Measurements from ENCODE around the gene MYH7B.

MYH7B gene

GRCh38 chr20:34977365-34978091 is 21.9 kb downstream of the MYH7B start:
- DNase-seq = no peak

GRCh38 chr20:34978092-34978744 is 22.6 kb downstream of the MYH7B start:
- no peak for DNase-seq

GRCh38 chr20:34979366-34980153 is 23.9 kb downstream of the MYH7B start:
- no peak for DNase-seq

GRCh38 chr20:34980543-34981233 is 25.0 kb downstream of the MYH7B start:
- DNase-seq = no peak

GRCh38 chr20:34982270-34983088 is 26.8 kb downstream of the MYH7B start:
- DNase-seq = no peak

- DNase-seq = no peak
Observed at GRCh38 chr20:34983089-34983820, 27.6 kb downstream of the MYH7B start.

GRCh38 chr20:34983995-34984735 is 28.5 kb downstream of the MYH7B start:
- DNase-seq = no peak

- no peak for DNase-seq
Observed at GRCh38 chr20:34984756-34985261, 29.1 kb downstream of the MYH7B start.

- DNase-seq = no peak
Observed at GRCh38 chr20:34985461-34986310, 30.0 kb downstream of the MYH7B start.

- DNase-seq = no peak
Observed at GRCh38 chr20:34986311-34987287, 30.9 kb downstream of the MYH7B start.

GRCh38 chr20:34987288-34988190 is 31.9 kb downstream of the MYH7B start:
- no peak for DNase-seq

- DNase-seq = no peak
Observed at GRCh38 chr20:34988191-34988540, 32.5 kb downstream of the MYH7B start.

GRCh38 chr20:34989118-34989517 is 33.5 kb downstream of the MYH7B start:
- no peak for DNase-seq

- no peak for DNase-seq
Observed at GRCh38 chr20:34989670-34990069, 34.0 kb downstream of the MYH7B start.

- DNase-seq = no peak
Observed at GRCh38 chr20:34990231-34990630, 34.6 kb downstream of the MYH7B start.

GRCh38 chr20:34990661-34991214 is 35.1 kb downstream of the MYH7B start:
- DNase-seq = no peak
